Endothelial cell of umbilical vein (primary cell): ENCODE results near the gene ZNF586.

Source experiments
- EZH2 ChIP-seq: IDR thresholded peaks from 2 replicates; pipeline ENCODE4 v1.6.1; 2012; ENCODE audit warnings: borderline replicate concordance, low read depth, mild to moderate bottlenecking, moderate library complexity, low read length, inconsistent platforms; ENCODE audit not compliant: severe bottlenecking
- FOS ChIP-seq: IDR thresholded peaks from 2 replicates; pipeline ENCODE4 v1.6.1; 2011; ENCODE audit warnings: mild to moderate bottlenecking, low read length, moderate library complexity, borderline replicate concordance; ENCODE audit not compliant: insufficient read depth
- POLR2A ChIP-seq: IDR thresholded peaks from 2 replicates; pipeline ENCODE4 v1.6.1; 2012; ENCODE audit warnings: low read depth, mild to moderate bottlenecking, control low read depth, low read length
- TF ChIP-seq, protein P1 (sequence below), 2 donors: IDR thresholded peaks; 1 replicate in 1 of 2; 2 replicates in 1 of 2; pipeline ENCODE4 v1.5.1; 2011; ENCODE audit warnings: low read length in 2 of 2, mild to moderate bottlenecking in 2 of 2, moderate library complexity in 2 of 2, control low read depth in 1 of 2, inconsistent platforms in 1 of 2, low read depth in 1 of 2; ENCODE audit not compliant: insufficient read depth in 1 of 2; ENCODE audit errors: extremely low read depth in 1 of 2

GRCh38 chr19:57788114-57788692 lies 18.7 kb downstream of the ZNF586 start:
- TF ChIP-seq, protein P1, sequence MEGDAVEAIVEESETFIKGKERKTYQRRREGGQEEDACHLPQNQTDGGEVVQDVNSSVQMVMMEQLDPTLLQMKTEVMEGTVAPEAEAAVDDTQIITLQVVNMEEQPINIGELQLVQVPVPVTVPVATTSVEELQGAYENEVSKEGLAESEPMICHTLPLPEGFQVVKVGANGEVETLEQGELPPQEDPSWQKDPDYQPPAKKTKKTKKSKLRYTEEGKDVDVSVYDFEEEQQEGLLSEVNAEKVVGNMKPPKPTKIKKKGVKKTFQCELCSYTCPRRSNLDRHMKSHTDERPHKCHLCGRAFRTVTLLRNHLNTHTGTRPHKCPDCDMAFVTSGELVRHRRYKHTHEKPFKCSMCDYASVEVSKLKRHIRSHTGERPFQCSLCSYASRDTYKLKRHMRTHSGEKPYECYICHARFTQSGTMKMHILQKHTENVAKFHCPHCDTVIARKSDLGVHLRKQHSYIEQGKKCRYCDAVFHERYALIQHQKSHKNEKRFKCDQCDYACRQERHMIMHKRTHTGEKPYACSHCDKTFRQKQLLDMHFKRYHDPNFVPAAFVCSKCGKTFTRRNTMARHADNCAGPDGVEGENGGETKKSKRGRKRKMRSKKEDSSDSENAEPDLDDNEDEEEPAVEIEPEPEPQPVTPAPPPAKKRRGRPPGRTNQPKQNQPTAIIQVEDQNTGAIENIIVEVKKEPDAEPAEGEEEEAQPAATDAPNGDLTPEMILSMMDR (IDR thresholded peaks at IDR 0.05; ENCODE audit: extremely low read depth in 1 of 2, insufficient read depth in 1 of 2, low read depth in 1 of 2, low read length in 2 of 2): no peak
- TF ChIP-seq POLR2A: no peak
- TF ChIP-seq FOS: no peak
- TF ChIP-seq EZH2: no peak
